Astrocyte of the cerebellum (primary cell): Measurements from ENCODE around the gene SERTAD2.
A peak's percentile ranks its signal among the peaks of the same experiment; 100 is the strongest.

Source experiments
- DNase-seq: peaks from one replicate; pipeline ENCODE4 v3.0.0-alpha.2; 2011; ENCODE audit warnings: low read depth
- H3K4me3 ChIP-seq: 2 replicates; pipeline ENCODE4 v1.5.1; 2011; ENCODE audit warnings: mild to moderate bottlenecking, low read depth, low read length, moderate library complexity
- CTCF ChIP-seq: IDR thresholded peaks from 2 replicates; pipeline ENCODE4 v1.5.1; 2012; ENCODE audit warnings: low read length, low read depth, moderate library complexity, mild to moderate bottlenecking; ENCODE audit errors: missing control alignments
- in situ Hi-C: cut with HindIII; loops from 2 replicates; pipeline ENCODE4 v1.10.0; 2017; ENCODE audit warnings: low sequenced_read_pairs

SERTAD2 gene

GRCh38 chr2:64657411-64657810 is 3.7 kb upstream of the SERTAD2 start:
- no peak for TF ChIP-seq CTCF
- in situ Hi-C loops = no loop called here
- no peak for DNase-seq
- H3K4me3 ChIP-seq = no peak overlapping the region

- no peak overlapping the region for H3K4me3 ChIP-seq
- in situ Hi-C loops = no loop called here
- DNase-seq = no peak
- no peak for TF ChIP-seq CTCF
Measured at GRCh38 chr2:64656379-64656778, 2.7 kb upstream of the SERTAD2 start.

GRCh38 chr2:64655873-64656272 is 2.2 kb upstream of the SERTAD2 start:
- in situ Hi-C loops = no loop called here
- H3K4me3 ChIP-seq = no peak overlapping the region
- no peak for DNase-seq
- TF ChIP-seq CTCF = no peak

DNA sequence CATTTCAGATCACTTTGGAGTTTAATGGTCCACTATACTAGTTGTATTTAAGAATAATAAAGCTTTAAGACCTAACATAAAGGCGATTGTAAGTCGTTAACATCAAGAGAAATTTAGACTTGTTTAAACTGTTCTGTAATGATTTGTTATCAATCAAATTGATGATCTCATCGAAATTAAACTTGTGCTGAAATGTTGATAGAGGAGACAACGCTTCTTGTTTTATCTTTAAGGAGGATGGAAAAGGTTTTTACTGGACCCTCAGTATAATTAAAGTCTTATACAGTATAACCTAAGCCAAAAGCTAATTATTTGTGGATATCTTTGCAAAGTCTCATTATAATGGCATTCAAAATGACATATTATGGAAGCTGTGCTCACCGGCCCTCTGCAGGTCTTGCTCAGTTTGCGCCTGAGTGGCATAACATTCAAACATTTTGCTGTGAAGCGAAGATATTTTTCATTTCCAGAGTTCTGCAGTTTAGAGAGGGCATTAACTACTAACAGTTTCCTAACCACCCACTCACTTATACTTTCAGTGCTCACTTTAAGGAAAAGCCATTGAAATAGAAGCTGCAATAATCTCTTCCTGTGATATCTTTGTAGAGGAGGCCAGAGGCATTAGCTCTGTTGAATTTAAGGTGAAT is 1.4 kb upstream of the SERTAD2 start:
- H3K4me3 ChIP-seq = peak overlapping the region; percentile 83
- no peak for DNase-seq
- TF ChIP-seq CTCF = peak; percentile 48

GRCh38 chr2:64654063-64654811 is 524 bp upstream of the SERTAD2 start:
- peak overlapping the region; percentile 83 for H3K4me3 ChIP-seq
- peak; percentile 64 for DNase-seq
- no peak for TF ChIP-seq CTCF
- in situ Hi-C loops = no loop called here

More for the DNA sequence above, 1.4 kb upstream of the SERTAD2 start:
- in situ Hi-C loops = no loop called here

DNA sequence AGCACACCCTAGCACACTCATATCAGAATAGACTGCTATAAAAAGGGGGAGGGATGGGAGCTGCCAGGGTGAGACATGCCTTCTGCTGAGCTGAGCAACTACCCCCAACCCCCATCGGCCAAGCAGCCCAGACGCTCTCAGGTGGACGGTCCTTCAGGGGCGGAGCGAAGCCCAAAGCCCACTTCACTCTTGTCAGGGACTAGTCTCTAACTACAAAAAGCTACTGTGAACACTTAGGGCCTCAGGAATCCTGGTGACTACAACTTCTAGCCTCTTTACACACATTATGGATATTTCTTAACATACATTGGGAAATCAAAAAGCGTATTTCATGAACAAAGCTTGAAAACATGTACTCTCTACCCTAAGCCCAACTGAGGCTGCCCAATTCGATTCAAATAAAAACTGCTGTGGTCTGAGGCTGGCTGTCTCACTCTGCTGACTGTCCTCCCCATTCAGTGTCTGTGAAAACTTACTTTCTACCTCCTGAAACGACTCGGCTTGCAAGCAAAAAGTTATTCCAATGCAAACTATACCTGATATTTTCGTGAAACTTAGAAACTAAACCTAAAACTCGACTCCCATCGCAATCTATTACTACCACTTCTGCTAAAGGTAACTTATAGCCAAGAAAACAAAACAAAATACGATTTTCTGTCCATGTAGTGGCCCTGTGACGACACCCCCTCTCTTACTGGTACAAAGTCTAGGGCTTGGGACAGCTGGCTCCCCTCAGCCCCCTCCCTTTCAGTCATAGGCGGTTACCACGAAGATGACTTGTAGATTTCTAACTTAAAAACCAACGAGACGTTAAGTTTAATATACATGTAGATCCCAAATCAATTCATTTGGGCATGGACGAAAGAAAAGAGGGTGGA is 1.2 kb downstream of the SERTAD2 start:
- TF ChIP-seq CTCF = no peak
- in situ Hi-C loops = no loop called here
- H3K4me3 ChIP-seq = peak overlapping the region; percentile 83
- DNase-seq = no peak
